ENCODE data around the gene TCF4. TPM values are rescaled to one million over a fixed set of nuclear protein-coding genes. Genes with fewer than 3 reads are reported as not detected.

TCF4 gene
- 69.9 TPM for total RNA-seq
- long read RNA-seq, full-length matches to known transcripts: 34 of 81 reads
- long read RNA-seq, partial matches to known transcripts: 11 of 81 reads
- long read RNA-seq, other reads (novel, unspliced or antisense): 36 of 81 reads

DNA sequence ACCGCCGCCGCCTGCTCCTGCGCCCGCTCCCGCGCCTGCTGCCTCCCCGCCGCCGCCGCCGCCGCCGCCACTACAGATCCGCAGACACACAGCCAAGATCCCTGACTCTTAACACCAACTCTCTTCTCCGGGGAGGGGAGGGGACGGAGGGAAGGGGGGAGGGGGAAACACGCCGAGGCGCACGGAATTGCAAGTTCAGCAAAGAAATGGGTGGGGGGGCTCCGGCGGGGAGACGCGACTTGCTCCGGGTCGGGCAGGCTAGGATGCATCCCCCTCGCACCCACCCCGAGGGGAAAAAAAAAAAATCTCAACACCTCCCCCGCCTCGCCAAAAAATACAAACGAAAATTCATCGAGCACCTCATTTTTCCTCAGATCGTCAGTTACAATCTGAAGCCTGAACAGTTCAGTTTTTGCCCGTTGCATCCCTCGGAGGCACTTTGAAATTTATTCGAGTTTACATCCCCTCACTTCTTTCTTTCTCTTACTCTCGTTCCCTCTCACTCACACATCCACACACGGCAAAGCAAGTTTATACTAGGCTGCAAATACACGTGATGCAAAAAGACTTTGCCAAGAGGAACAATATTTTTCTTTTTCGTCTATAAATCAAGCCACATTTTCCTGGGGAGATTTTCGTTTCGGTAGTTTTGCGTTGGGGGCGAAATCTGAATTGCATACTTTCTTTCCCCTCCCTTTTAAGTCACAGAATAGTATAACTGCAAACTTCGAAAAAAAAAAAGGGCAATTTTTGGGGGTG, at the start of gene TCF4:
Gene TCF4, minus strand, starts transcription at position 82 of the 759 bp plus-strand sequence. CDS start 1,076 bp downstream, outside the sequence.
- intact Hi-C loops (cut with DNase I): loop anchor here (5.0 to 10.0 kb wide), 8 partner anchors 76 to 987 kb away; no protein-coding TSS in a partner anchor
- peak; percentile 77 for DNase-seq (ENCODE audit: low spot score)

- no peak for DNase-seq (ENCODE audit: low spot score)
- intact Hi-C loops (cut with DNase I): no loop called here
These were observed 49.2 kb upstream of the TCF4 start for GRCh38 chr18:55637204-55637603.

DNA sequence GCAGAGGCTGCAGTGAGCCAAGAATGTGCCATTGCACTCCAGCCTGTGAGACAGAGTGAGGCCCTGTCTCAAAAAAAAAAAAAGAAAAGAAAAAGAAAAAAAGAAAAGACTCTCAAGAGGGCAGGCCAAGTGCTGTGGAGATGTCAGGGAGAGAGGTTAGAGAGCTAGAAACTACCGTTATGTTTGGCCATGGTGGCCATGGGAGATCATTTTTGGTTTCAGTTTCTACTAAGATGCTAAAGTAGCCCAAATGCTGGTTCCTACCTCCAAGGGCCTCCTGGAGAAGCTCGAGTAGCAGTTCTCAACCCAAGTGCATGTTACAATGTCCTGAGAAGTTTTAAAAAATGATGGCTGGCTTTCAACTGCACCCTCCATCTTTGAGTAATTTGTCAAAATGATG, 47.4 kb upstream of the TCF4 start:
- no peak for DNase-seq (ENCODE audit: low spot score)
- intact Hi-C loops (cut with DNase I): no loop called here

- no peak for DNase-seq (ENCODE audit: low spot score)
- intact Hi-C loops (cut with DNase I): no loop called here
These were observed 46.6 kb upstream of the TCF4 start for GRCh38 chr18:55634545-55634944.

- no peak for DNase-seq (ENCODE audit: low spot score)
- intact Hi-C loops (cut with DNase I): no loop called here
These were observed 45.0 kb upstream of the TCF4 start for GRCh38 chr18:55633032-55633431.

DNA sequence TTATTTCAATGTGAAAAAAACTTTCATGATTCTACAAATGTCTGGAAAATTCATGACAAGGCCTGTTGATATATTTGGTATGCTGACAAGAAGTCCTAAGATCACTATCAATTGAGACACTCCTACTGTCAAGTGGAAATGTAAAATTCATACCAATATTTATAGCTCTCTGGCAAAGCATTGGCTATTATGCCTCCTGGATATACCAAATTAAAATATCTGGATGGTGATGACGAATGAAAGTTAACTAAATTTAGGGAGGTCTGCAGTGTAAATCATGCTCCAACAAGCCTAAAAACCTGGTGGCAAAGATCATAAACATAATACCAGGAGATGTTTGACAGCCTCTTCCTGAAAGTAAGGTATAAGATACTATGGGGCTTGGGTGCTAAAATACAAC, 41.1 kb upstream of the TCF4 start:
- DNase-seq (ENCODE audit: low spot score): no peak
- intact Hi-C loops (cut with DNase I): no loop called here

- intact Hi-C loops (cut with DNase I): no loop called here
- no peak for DNase-seq (ENCODE audit: low spot score)
These were observed 39.0 kb upstream of the TCF4 start for GRCh38 chr18:55627007-55627406.

GRCh38 chr18:55625901-55626300, 37.9 kb upstream of the TCF4 start:
- no peak for DNase-seq (ENCODE audit: low spot score)
- intact Hi-C loops (cut with DNase I): no loop called here

- intact Hi-C loops (cut with DNase I): no loop called here
- no peak for DNase-seq (ENCODE audit: low spot score)
These were observed 35.6 kb upstream of the TCF4 start for GRCh38 chr18:55623626-55624025.

- no peak for DNase-seq (ENCODE audit: low spot score)
- intact Hi-C loops (cut with DNase I): no loop called here
These were observed 22.5 kb upstream of the TCF4 start for GRCh38 chr18:55610506-55610905.

DNA sequence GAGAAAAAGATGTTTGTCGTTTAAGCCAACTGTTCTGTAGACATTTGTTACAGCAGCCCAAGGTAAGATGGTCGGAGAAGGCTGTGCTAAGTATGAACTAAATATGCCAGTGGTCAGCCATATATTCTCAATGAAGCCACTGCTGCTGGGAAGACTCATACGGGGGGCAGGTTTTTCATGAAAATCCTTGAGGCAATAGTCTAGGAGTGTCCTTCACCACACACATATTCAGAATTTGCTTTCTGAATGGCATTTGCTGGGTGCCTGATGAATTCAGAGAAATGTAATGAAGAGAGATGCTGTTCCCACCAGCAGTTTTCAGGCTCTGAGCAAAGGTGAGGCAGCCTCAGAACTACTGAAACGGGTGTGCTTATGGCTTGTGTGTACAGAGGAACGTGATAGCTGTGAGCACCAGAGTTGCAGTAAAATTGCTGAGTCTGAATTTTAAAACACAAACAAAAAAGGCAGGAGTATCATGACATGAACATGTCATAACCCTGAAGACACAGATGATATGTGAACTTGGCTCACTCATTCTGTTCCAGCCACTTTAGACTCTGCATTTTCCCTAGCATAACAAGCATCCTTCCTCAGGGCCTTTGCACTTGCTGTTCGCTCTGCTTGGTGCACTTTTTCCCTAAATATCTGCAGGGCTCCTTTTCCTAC, 21.3 kb upstream of the TCF4 start:
- intact Hi-C loops (cut with DNase I): no loop called here
- DNase-seq (ENCODE audit: low spot score): no peak

DNA sequence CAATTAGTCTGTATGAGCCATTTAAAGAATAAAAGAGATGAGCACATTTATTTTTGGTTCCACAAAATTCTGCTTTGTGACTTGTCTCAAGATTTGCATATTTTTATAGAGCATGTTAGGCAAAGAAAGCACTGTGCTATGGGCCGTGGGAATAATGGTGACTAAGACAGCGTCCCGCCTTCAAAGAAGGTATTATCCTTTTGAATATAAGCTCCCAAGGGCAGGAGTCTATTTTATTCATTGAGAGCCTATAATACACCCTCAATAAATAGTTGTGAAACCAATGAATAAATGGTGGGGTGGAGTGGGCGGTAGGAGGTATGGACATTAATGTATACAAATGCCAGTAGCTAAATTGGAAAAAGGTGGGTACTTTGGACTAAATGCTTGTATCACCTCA, 20.5 kb upstream of the TCF4 start:
- no peak for DNase-seq (ENCODE audit: low spot score)
- intact Hi-C loops (cut with DNase I): no loop called here

DNA sequence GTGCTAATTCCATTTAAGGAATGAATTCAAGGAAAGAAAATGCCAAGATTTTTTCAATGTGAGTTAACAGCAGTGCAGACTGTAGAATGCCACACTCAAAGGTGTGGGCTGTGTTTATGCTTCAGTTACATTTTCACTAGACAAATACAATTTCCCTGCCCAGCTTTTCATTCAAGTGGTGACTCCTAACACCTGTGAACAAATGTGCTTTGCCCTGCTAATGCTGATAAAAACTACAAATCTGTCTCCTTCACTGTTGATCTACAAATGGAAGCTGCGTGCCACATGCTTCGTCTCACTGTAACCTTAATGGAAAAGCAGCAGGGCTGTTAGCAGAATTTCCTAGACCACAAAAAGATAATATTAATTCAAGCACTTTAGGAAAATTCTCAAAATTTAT, 19.8 kb upstream of the TCF4 start:
- intact Hi-C loops (cut with DNase I): no loop called here
- DNase-seq (ENCODE audit: low spot score): no peak

- intact Hi-C loops (cut with DNase I): no loop called here
- no peak for DNase-seq (ENCODE audit: low spot score)
These were observed 17.8 kb upstream of the TCF4 start for GRCh38 chr18:55605733-55606338.

DNA sequence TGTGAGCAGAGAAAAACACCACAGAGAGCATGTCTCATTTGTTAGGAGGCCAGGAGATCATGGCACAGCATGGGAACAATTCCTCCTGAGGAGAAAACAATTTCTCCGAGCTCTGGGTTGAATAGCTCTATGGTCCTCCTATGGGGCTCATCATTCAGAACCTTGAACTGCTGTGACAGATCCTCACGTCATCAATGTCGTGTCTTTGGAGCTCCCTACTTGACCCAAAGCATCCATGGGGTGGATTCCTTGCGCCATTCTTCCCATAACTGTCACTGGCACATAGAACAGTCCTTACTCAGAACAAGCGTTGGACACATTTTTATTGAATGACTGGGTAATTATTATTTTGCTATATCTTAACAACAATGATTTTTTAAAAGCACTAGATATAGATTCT, 15.8 kb upstream of the TCF4 start:
- intact Hi-C loops (cut with DNase I): no loop called here
- no peak for DNase-seq (ENCODE audit: low spot score)

- intact Hi-C loops (cut with DNase I): no loop called here
- no peak for DNase-seq (ENCODE audit: low spot score)
These were observed 5.9 kb upstream of the TCF4 start for GRCh38 chr18:55593888-55594287.

DNA sequence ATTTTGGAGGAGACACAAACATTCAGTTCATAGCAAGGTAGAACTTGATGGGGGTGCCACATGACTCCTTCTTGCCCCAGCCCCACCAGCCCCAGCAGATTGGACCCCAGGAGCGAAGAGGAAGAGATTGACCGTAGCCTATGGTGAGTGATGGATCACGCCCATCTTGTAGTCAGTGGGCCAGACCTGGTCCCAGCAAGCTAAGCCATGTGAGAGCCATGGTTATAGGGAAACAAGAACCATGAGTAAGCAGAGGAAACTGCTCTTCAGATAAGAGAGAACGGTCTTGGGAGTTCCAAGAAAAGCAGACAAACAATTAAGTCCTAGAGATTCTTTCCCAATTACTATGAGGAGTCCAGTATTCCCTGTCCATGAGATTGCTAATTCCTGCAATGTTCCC, 4.6 kb upstream of the TCF4 start:
- intact Hi-C loops (cut with DNase I): no loop called here
- DNase-seq (ENCODE audit: low spot score): no peak

GRCh38 chr18:55592106-55592505, 4.1 kb upstream of the TCF4 start:
- no peak for DNase-seq (ENCODE audit: low spot score)
- intact Hi-C loops (cut with DNase I): no loop called here

DNA sequence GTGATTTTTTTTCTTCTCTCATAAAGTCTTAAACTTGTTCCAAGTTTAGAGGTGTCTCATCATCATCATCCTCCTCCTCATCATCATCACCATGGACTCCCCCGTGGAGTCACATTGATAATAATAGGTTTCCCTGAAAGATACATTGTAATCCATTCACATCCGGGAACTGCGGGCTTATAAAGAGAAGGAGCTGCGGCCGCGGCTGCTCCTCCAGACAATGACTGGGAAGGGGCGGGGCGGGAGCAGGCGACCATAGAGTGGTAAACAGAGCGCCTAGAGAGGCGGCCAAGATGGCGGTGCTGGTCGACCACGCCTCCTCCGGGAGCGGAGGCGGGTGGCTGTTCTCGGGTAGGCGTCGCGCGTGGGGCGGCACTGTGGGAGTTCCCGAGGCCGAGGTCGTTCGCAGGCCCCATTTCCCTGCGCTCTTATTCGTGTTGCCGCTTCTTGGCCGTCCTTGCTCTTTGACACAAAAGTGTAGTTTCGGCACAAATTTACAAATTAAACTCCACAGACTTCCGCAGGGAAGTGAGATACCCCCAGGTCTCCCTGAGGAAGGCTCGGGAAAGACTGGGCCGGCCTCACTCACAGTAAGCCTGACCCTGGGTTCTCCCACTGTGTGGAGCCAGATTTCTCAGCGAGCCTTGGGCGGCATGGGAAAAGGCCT, 1.8 kb upstream of the TCF4 start:
- DNase-seq (ENCODE audit: low spot score): peak; percentile 97
- intact Hi-C loops (cut with DNase I): loop anchor here (1.0 to 10.0 kb wide), 9 partner anchors 77 to 985 kb away; no protein-coding TSS in a partner anchor

Measured in cardiac septum (tissue), 1 donor.